ENCODE data around the gene CLCN4. TPM values are rescaled to one million over a fixed set of nuclear protein-coding genes. Genes with fewer than 3 reads are reported as not detected.

The CLCN4 gene
- total and polyA plus RNA-seq, 10 of the 15 experiments (the other 5 are each of a cell fraction or from before 2014, with no cell fraction given) = 0.90 to 6.9 (median 2.9) TPM

GRCh38 chrX:10242026-10242425, 85.3 kb downstream of the CLCN4 start:
- no peaks in the 10 kb centered on the region for H4K20me1 ChIP-seq (ENCODE audit: control insufficient read depth, insufficient read depth)
- DNase-seq (ENCODE audit: low read depth, low spot score) (no peak), FAIRE-seq (no peak), ATAC-seq (no peak)
- H3K36me3 ChIP-seq (ENCODE audit: control insufficient read depth in 2 of 2, insufficient read depth in 2 of 2, low read length in 1 of 2) = no peaks in the 10 kb centered on the region
- H3K4me3 ChIP-seq = no peak overlapping the region
- H3K4me2 ChIP-seq (ENCODE audit: control insufficient read depth, insufficient read depth) = no peak overlapping the region
- no peaks in the 10 kb centered on the region; a peak in 1 of 4 replicates for H3K27me3 ChIP-seq (replicated peaks in 1 of 2; ENCODE audit: control insufficient read depth in 2 of 2, insufficient read depth in 2 of 2, low read length in 1 of 2)
- 2% methylated on average over 5 of the region's 5 CpGs for WGBS (ENCODE audit: insufficient coverage, insufficient replicate concordance, low lambda C conversion rate, missing lambda C conversion rate)
- ChIA-PET CTCF (interaction anchor here (1.5 kb wide), 1 partner anchor 46 kb away, joined by 3 read pairs; no protein-coding TSS in a partner anchor), SMC1A (ENCODE audit: uncharacterized antibody, unreplicated experiment) (no interaction called here), POLR2A (no interaction called here), RAD21 (ENCODE audit: unreplicated experiment) (no interaction called here)
- no TSS peak for BruUV-seq (replicated peaks)
- no peaks in the 10 kb centered on the region for H3K79me2 ChIP-seq (ENCODE audit: control insufficient read depth, insufficient read depth, low read length)
- no peak overlapping the region for H2AFZ ChIP-seq (ENCODE audit: control insufficient read depth, low read depth, low read length)
- no peak overlapping the region for H3K9ac ChIP-seq (ENCODE audit: control insufficient read depth, insufficient read depth, low read length)
- no peaks in the 10 kb centered on the region for H3K9me3 ChIP-seq (replicated peaks; ENCODE audit: control insufficient read depth, insufficient read depth, low read length)
- intact Hi-C loops (cut with micrococcal nuclease; ENCODE audit: unreplicated experiment) (no loop called here), in situ Hi-C loops (cut with MboI) (no loop called here)
- no peaks in the 10 kb centered on the region for H3K4me1 ChIP-seq (ENCODE audit: control insufficient read depth, insufficient read depth, low read length)
- TF ChIP-seq EZH2 (IDR thresholded peaks at IDR 0.05; ENCODE audit: borderline replicate concordance, control insufficient read depth, low read depth, low read length) = no peak
- TF ChIP-seq CHD4 (IDR thresholded peaks at IDR 0.05) = no peak
- TF ChIP-seq SMAD1 (IDR thresholded peaks at IDR 0.05; ENCODE audit: low read depth, partially characterized antibody) = no peak
- TF ChIP-seq TBL1XR1 (IDR thresholded peaks at IDR 0.05; ENCODE audit: low read depth, low read length) = no peak
- no peak for TF ChIP-seq E2F4 (IDR thresholded peaks at IDR 0.05; ENCODE audit: low read depth, low read length)
- TF ChIP-seq CHD2 (IDR thresholded peaks at IDR 0.05; ENCODE audit: borderline replicate concordance, low read depth, low read length) = no peak
- TF ChIP-seq CREM (IDR thresholded peaks at IDR 0.05; ENCODE audit: low read depth) = no peak
- TF ChIP-seq BCL11A (IDR thresholded peaks at IDR 0.05; ENCODE audit: low read depth, low read length) = no peak
- no peak for TF ChIP-seq ZNF24 (IDR thresholded peaks at IDR 0.05)
- TF ChIP-seq ZNF274 (IDR thresholded peaks at IDR 0.05; ENCODE audit: insufficient read depth, insufficient read length) = no peak
- no peak for TF ChIP-seq ATF7 (IDR thresholded peaks at IDR 0.05; ENCODE audit: low read depth)
- TF ChIP-seq RB1 (IDR thresholded peaks at IDR 0.05; ENCODE audit: borderline replicate concordance) = no peak
- TF ChIP-seq MTA2 (IDR thresholded peaks at IDR 0.05; ENCODE audit: low read depth) = no peak
- no peak overlapping the region for H3K27ac ChIP-seq (ENCODE audit: control insufficient read depth, insufficient read depth)

Measured in GM12878 (cell line).